CD14-positive monocyte (primary cell): ENCODE measurements around the gene WWOX. TPM values are rescaled to one million over a fixed set of nuclear protein-coding genes. Genes with fewer than 3 reads are reported as not detected.

Experiments used
- DNase-seq, 3 donors: peaks; one replicate each; pipeline ENCODE4 v3.0.0-alpha.2; 2011 to 2022
- H2AFZ ChIP-seq: 2 replicates; pipeline ENCODE4 v1.6.0; 2012; ENCODE audit warnings: mild to moderate bottlenecking, low read depth, low read length, inconsistent platforms; ENCODE audit not compliant: insufficient read depth, poor library complexity, severe bottlenecking
- H3K27ac ChIP-seq, 2 donors: 1 replicate in 1 of 2; 2 replicates in 1 of 2; pipeline ENCODE4 v1.5.1; 2012 to 2013; ENCODE audit warnings: low read length in 2 of 2, control low read depth in 1 of 2, inconsistent platforms in 1 of 2, low read depth in 1 of 2, mild to moderate bottlenecking in 1 of 2
- H3K27me3 ChIP-seq, 2 donors: one replicate each; pipeline versions ENCODE4 v1.6.0 to v1.6.1; 2011 to 2013; ENCODE audit warnings: low read length in 2 of 2; ENCODE audit not compliant: control insufficient read depth in 2 of 2, insufficient read depth in 2 of 2
- H3K36me3 ChIP-seq, 2 donors: replicated peaks in 1 of 2; 1 replicate in 1 of 2; 2 replicates in 1 of 2; pipeline versions ENCODE4 v1.5.1 to v1.6.1; 2012 to 2013; ENCODE audit warnings: low read length in 2 of 2, control low read depth in 1 of 2, inconsistent platforms in 1 of 2, mild to moderate bottlenecking in 1 of 2; ENCODE audit not compliant: insufficient read depth in 2 of 2, control insufficient read depth in 1 of 2
- H3K4me1 ChIP-seq, 2 donors: 1 replicate in 1 of 2; 2 replicates in 1 of 2; pipeline versions ENCODE4 v1.5.1 to v1.6.1; 2012 to 2013; ENCODE audit warnings: low read length in 2 of 2, control low read depth in 1 of 2, inconsistent platforms in 1 of 2, mild to moderate bottlenecking in 1 of 2, moderate library complexity in 1 of 2; ENCODE audit not compliant: insufficient read depth in 2 of 2, control insufficient read depth in 1 of 2
- H3K4me2 ChIP-seq: replicated peaks from 2 replicates; pipeline ENCODE3; 2012; ENCODE audit warnings: low read length, moderate library complexity, mild to moderate bottlenecking; ENCODE audit not compliant: poor library complexity, severe bottlenecking; ENCODE audit errors: extremely low read depth
- H3K4me3 ChIP-seq, 3 experiments: fragments of 200-600 bp in 1 of 3; sonication (generic) in 1 of 3; replicated peaks in 1 of 3; 1 replicate in 2 of 3; 2 replicates in 1 of 3; pipeline ENCODE4 v1.5.1; 2011 to 2013; ENCODE audit warnings: low read length in 3 of 3, mild to moderate bottlenecking in 3 of 3, control low read depth in 2 of 3, low read depth in 2 of 3, inconsistent platforms in 1 of 3, moderate library complexity in 1 of 3
- H3K79me2 ChIP-seq: 2 replicates; pipeline ENCODE4 v1.6.0; 2012; ENCODE audit warnings: mild to moderate bottlenecking, control low read depth, inconsistent platforms, low read length, moderate library complexity; ENCODE audit not compliant: insufficient read depth
- H3K9ac ChIP-seq: 2 replicates; pipeline ENCODE4 v1.6.0; 2017; ENCODE audit warnings: low read length, mild to moderate bottlenecking; ENCODE audit not compliant: insufficient read depth, poor library complexity, severe bottlenecking
- H3K9me3 ChIP-seq, 2 donors: replicated peaks in 1 of 2; 1 replicate in 1 of 2; 2 replicates in 1 of 2; pipeline versions ENCODE4 v1.5.1 to v1.6.1; 2012 to 2013; ENCODE audit warnings: low read length in 2 of 2, control low read depth in 1 of 2; ENCODE audit not compliant: control insufficient read depth in 1 of 2, insufficient read depth in 1 of 2
- H4K20me1 ChIP-seq: 2 replicates; pipeline ENCODE4 v1.6.0; 2012; ENCODE audit warnings: mild to moderate bottlenecking, low read length, control low read depth, moderate library complexity; ENCODE audit not compliant: insufficient read depth
- H3K27ac Mint-ChIP-seq, 7 donors: one replicate each; pipeline ENCODE4 v1.8.0; 2020; ENCODE audit warnings: mild to moderate bottlenecking in 7 of 7, mixed read lengths in 7 of 7, moderate library complexity in 6 of 7, inconsistent platforms in 2 of 7
- H3K27me3 Mint-ChIP-seq, 3 donors: one replicate each; pipeline ENCODE4 v1.8.0; 2021 to 2022; ENCODE audit warnings: low read depth in 3 of 3, mild to moderate bottlenecking in 3 of 3, mixed read lengths in 3 of 3, moderate library complexity in 3 of 3, inconsistent platforms in 1 of 3
- H3K36me3 Mint-ChIP-seq, 2 donors: one replicate each; pipeline ENCODE4 v1.8.0; 2020; ENCODE audit warnings: mixed read lengths in 2 of 2, inconsistent platforms in 1 of 2, mild to moderate bottlenecking in 1 of 2
- H3K4me1 Mint-ChIP-seq: one replicate; pipeline ENCODE4 v1.8.0; 2020; ENCODE audit warnings: mild to moderate bottlenecking, mixed read lengths
- H3K4me3 Mint-ChIP-seq, 2 donors: one replicate each; pipeline ENCODE4 v1.8.0; 2020; ENCODE audit warnings: mild to moderate bottlenecking in 2 of 2, mixed read lengths in 2 of 2, moderate library complexity in 1 of 2
- H3K9me3 Mint-ChIP-seq, 7 donors: one replicate each; pipeline ENCODE4 v1.8.0; 2020 to 2022; ENCODE audit warnings: mixed read lengths in 7 of 7, mild to moderate bottlenecking in 6 of 7, moderate library complexity in 6 of 7, inconsistent platforms in 2 of 7
- WGBS: methylation state at CpG from one replicate; pipeline ENCODE4 v1.1.5; 2013; ENCODE audit warnings: missing lambda C conversion rate; ENCODE audit not compliant: insufficient coverage; 5-methylcytosine and 5-hydroxymethylcytosine counted together
- intact Hi-C, 2 donors: fragments of 100-400 bp; cut with micrococcal nuclease; formaldehyde crosslinking; loops; one replicate each; pipeline versions ENCODE4 v1.15.0 to v1.15.1; 2023
- polyA plus RNA-seq, 3 donors: library from polyadenylated mRNA; depleted of rRNA in 1 of 3; unstranded in 2 of 3; stranded (reverse) in 1 of 3; fragments of 300-500 nt in 2 of 3; fragments of >200 nt in 1 of 3; fragmentation: Illumina TruSeq in 2 of 3; gene quantifications; 1 replicate in 2 of 3; 2 replicates in 1 of 3; pipeline ENCODE4 v1.2.3, GENCODE V29; 2012 to 2021
- TF ChIP-seq, protein P1 (sequence below): fragments of 200-600 bp; IDR thresholded peaks from one replicate; pipeline ENCODE4 v1.8.0; 2022; ENCODE audit warnings: antibody characterized with exemption, mild to moderate bottlenecking

Gene WWOX
- polyA plus RNA-seq, 3 donors, result 4.0 to 7.0 (median 6.3) TPM

DNA sequence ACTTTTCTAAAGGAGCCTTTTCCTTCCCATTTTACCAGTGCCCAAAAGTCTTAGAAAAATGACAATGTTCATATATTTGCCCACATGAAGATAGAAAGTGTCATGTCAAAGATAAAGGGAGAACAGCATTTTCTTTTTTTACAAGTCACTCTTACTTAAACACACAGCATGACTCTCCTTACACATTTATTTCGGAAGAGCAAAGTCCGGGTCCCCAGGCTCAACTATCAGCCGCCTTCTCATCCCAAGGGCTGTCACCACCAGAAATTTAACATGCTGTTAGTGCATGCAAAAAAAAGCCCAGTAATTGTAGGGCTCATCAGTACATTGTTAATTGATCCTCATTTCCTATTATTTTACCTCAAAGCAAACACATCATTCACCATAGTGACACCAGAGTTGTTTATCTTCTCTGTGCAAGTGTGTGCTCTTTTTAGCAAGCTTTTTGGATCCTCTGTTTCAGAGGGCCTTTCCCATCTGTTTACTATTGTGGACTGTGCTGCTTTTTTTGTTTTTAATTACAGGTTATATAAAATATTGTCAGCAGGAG, 560.3 kb downstream of the WWOX start:
- H3K27ac Mint-ChIP-seq, result no peak overlapping the region
- Histone ChIP-seq H3K4me1 (no peaks in the 10 kb centered on the region), H3K79me2 (no peaks in the 10 kb centered on the region), H3K4me3 (no peak overlapping the region), H3K27me3 (no peaks in the 10 kb centered on the region), H3K9ac (no peak overlapping the region), H3K36me3 (no peaks in the 10 kb centered on the region), H3K4me2 (no peak overlapping the region), H3K9me3 (no peaks in the 10 kb centered on the region), H3K27ac (no peak overlapping the region), H4K20me1 (no peaks in the 10 kb centered on the region), H2AFZ (no peak overlapping the region)
- H3K4me3 Mint-ChIP-seq, result no peak overlapping the region
- no peak for DNase-seq
- H3K27me3 Mint-ChIP-seq, result peaks cover 2 to 4% (median 2%) of the 10 kb centered on the region in 3 donors
- no CpG with 5 or more reads among the region's 3 CpGs for WGBS
- H3K4me1 Mint-ChIP-seq, result no peaks in the 10 kb centered on the region
- H3K9me3 Mint-ChIP-seq, result peaks cover 0 to 2% (median 0%) of the 10 kb centered on the region in 7 donors
- intact Hi-C loops, result no loop called here
- H3K36me3 Mint-ChIP-seq, result no peaks in the 10 kb centered on the region
- TF ChIP-seq, protein P1, sequence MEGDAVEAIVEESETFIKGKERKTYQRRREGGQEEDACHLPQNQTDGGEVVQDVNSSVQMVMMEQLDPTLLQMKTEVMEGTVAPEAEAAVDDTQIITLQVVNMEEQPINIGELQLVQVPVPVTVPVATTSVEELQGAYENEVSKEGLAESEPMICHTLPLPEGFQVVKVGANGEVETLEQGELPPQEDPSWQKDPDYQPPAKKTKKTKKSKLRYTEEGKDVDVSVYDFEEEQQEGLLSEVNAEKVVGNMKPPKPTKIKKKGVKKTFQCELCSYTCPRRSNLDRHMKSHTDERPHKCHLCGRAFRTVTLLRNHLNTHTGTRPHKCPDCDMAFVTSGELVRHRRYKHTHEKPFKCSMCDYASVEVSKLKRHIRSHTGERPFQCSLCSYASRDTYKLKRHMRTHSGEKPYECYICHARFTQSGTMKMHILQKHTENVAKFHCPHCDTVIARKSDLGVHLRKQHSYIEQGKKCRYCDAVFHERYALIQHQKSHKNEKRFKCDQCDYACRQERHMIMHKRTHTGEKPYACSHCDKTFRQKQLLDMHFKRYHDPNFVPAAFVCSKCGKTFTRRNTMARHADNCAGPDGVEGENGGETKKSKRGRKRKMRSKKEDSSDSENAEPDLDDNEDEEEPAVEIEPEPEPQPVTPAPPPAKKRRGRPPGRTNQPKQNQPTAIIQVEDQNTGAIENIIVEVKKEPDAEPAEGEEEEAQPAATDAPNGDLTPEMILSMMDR, result no peak

DNA sequence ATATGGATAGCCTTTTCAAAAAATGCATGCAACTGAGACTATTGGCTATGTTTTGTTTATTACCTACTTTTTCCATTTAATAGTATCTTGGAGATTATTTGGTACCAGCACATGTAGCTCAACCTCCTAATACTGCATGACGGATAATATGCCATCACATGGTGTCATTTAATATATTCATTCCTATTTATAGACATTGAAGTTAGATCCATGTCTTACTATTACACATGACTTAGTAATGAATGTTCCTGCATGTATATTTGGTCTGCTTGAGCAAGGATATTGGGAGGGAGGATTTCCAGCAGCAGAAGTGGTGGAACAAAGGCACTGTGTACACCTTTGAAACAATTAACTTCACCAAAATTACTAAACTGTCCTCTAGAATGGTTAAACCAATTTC, 561.3 kb downstream of the WWOX start:
- peaks cover 0 to 2% (median 0%) of the 10 kb centered on the region in 7 donors for H3K9me3 Mint-ChIP-seq
- H3K4me3 Mint-ChIP-seq, result no peak overlapping the region
- no peak overlapping the region for H3K27ac ChIP-seq
- no peaks in the 10 kb centered on the region for H3K4me1 ChIP-seq
- H3K4me2 ChIP-seq, result no peak overlapping the region
- no peaks in the 10 kb centered on the region for H4K20me1 ChIP-seq
- H3K36me3 Mint-ChIP-seq, result no peaks in the 10 kb centered on the region
- no peaks in the 10 kb centered on the region for H3K27me3 ChIP-seq
- no peaks in the 10 kb centered on the region for H3K79me2 ChIP-seq
- H2AFZ ChIP-seq, result no peak overlapping the region
- no peak for DNase-seq
- H3K9me3 ChIP-seq, result no peaks in the 10 kb centered on the region
- no peaks in the 10 kb centered on the region for H3K36me3 ChIP-seq
- H3K4me1 Mint-ChIP-seq, result no peaks in the 10 kb centered on the region
- intact Hi-C loops, result no loop called here
- H3K9ac ChIP-seq, result no peak overlapping the region
- TF ChIP-seq, protein P1, result no peak
- peaks cover 2 to 4% (median 2%) of the 10 kb centered on the region in 3 donors for H3K27me3 Mint-ChIP-seq
- WGBS, result no CpG with 5 or more reads among the region's 1 CpG
- H3K4me3 ChIP-seq, result no peak overlapping the region
- H3K27ac Mint-ChIP-seq, result no peak overlapping the region
